Measurements from ENCODE around the gene SHISA9. TPM values are rescaled to one million over a fixed set of nuclear protein-coding genes. Genes with fewer than 3 reads are reported as not detected.

The SHISA9 gene
- total RNA-seq, 1 donor from 2014 or later = 2.5 TPM

- H3K27ac ChIP-seq = no peak overlapping the region
- no peak overlapping the region for H3K27ac Mint-ChIP-seq
- H3F3A ChIP-seq (ENCODE audit: low read depth) = no peaks in the 10 kb centered on the region
- H3K27me3 Mint-ChIP-seq (ENCODE audit: insufficient read depth, low read depth) = no peaks in the 10 kb centered on the region
- H2AFZ ChIP-seq (replicated peaks) = no peak overlapping the region
- peaks cover 6% of the 10 kb centered on the region for H3K4me1 ChIP-seq
- H3K4me1 Mint-ChIP-seq = peaks cover 22% of the 10 kb centered on the region
- H3K4me3 Mint-ChIP-seq = no peak overlapping the region
- no peak overlapping the region for H3K4me3 ChIP-seq
- no peaks in the 10 kb centered on the region for H4K20me1 ChIP-seq (ENCODE audit: low read depth)
- H3K79me2 ChIP-seq (ENCODE audit: low read depth) = no peaks in the 10 kb centered on the region
- H3K9me3 ChIP-seq (ENCODE audit: low read depth) = no peaks in the 10 kb centered on the region
- TF ChIP-seq CTCF (IDR thresholded peaks at IDR 0.05) (no peak), EZH2 (IDR thresholded peaks at IDR 0.05) (no peak), EZH2phosphoT487 (IDR thresholded peaks at IDR 0.05) (no peak)
- H3K9ac ChIP-seq = no peak overlapping the region
- no peaks in the 10 kb centered on the region for H3K9me3 Mint-ChIP-seq
- H3K36me3 ChIP-seq = no peaks in the 10 kb centered on the region
- no peaks in the 10 kb centered on the region for H3K36me3 Mint-ChIP-seq
- DNase-seq (ENCODE audit: low spot score) = no peak
- H3K27me3 ChIP-seq = no peaks in the 10 kb centered on the region
- H3K4me2 ChIP-seq = no peak overlapping the region
Measured at GRCh38 chr16:13154799-13155198, 253.4 kb downstream of the SHISA9 start.

GRCh38 chr16:13155377-13155776 is 254.0 kb downstream of the SHISA9 start:
- H3K36me3 ChIP-seq = no peaks in the 10 kb centered on the region
- H3K79me2 ChIP-seq (ENCODE audit: low read depth) = no peaks in the 10 kb centered on the region
- H3K27ac Mint-ChIP-seq = no peak overlapping the region
- no peaks in the 10 kb centered on the region for H4K20me1 ChIP-seq (ENCODE audit: low read depth)
- DNase-seq (ENCODE audit: low spot score) = no peak
- no peak for TF ChIP-seq CTCF (IDR thresholded peaks at IDR 0.05)
- TF ChIP-seq EZH2phosphoT487 (IDR thresholded peaks at IDR 0.05) = no peak
- TF ChIP-seq EZH2 (IDR thresholded peaks at IDR 0.05) = no peak
- no peaks in the 10 kb centered on the region for H3K9me3 ChIP-seq (ENCODE audit: low read depth)
- no peaks in the 10 kb centered on the region for H3K36me3 Mint-ChIP-seq
- no peak overlapping the region for H3K4me3 Mint-ChIP-seq
- no peak overlapping the region for H2AFZ ChIP-seq (replicated peaks)
- H3F3A ChIP-seq (ENCODE audit: low read depth) = no peaks in the 10 kb centered on the region
- H3K9me3 Mint-ChIP-seq = no peaks in the 10 kb centered on the region
- H3K27ac ChIP-seq = no peak overlapping the region
- peaks cover 6% of the 10 kb centered on the region for H3K4me1 ChIP-seq
- H3K27me3 Mint-ChIP-seq (ENCODE audit: insufficient read depth, low read depth) = no peaks in the 10 kb centered on the region
- peaks cover 23% of the 10 kb centered on the region for H3K4me1 Mint-ChIP-seq
- no peak overlapping the region for H3K4me2 ChIP-seq
- H3K4me3 ChIP-seq = no peak overlapping the region
- no peak overlapping the region for H3K9ac ChIP-seq
- no peaks in the 10 kb centered on the region for H3K27me3 ChIP-seq

- Mint-ChIP-seq H3K4me3 (no peak overlapping the region), H3K4me1 (peaks cover 27% of the 10 kb centered on the region), H3K36me3 (no peaks in the 10 kb centered on the region), H3K27ac (no peak overlapping the region), H3K9me3 (no peaks in the 10 kb centered on the region), H3K27me3 (ENCODE audit: insufficient read depth, low read depth) (no peaks in the 10 kb centered on the region)
- Histone ChIP-seq H3K9me3 (ENCODE audit: low read depth) (no peaks in the 10 kb centered on the region), H3K9ac (no peak overlapping the region), H3K4me2 (no peak overlapping the region), H3F3A (ENCODE audit: low read depth) (no peaks in the 10 kb centered on the region), H3K79me2 (ENCODE audit: low read depth) (no peaks in the 10 kb centered on the region), H2AFZ (replicated peaks) (no peak overlapping the region), H3K4me3 (no peak overlapping the region), H3K27ac (no peak overlapping the region), H3K36me3 (no peaks in the 10 kb centered on the region), H3K27me3 (no peaks in the 10 kb centered on the region), H3K4me1 (peaks cover 6% of the 10 kb centered on the region), H4K20me1 (ENCODE audit: low read depth) (no peaks in the 10 kb centered on the region)
- no peak for DNase-seq (ENCODE audit: low spot score)
- TF ChIP-seq CTCF (IDR thresholded peaks at IDR 0.05) = no peak
- no peak for TF ChIP-seq EZH2phosphoT487 (IDR thresholded peaks at IDR 0.05)
- no peak for TF ChIP-seq EZH2 (IDR thresholded peaks at IDR 0.05)
Measured at GRCh38 chr16:13155780-13156179, 254.4 kb downstream of the SHISA9 start.

Data from neural progenitor cell (in vitro differentiated cells).